B cell (primary cell): ENCODE results near the gene LBH.

Source experiments
- EZH2 ChIP-seq: IDR thresholded peaks from 2 replicates; pipeline ENCODE4 v1.6.1; 2012; ENCODE audit warnings: borderline replicate concordance, low read depth, mild to moderate bottlenecking, moderate library complexity, low read length; ENCODE audit not compliant: insufficient read depth, poor library complexity, severe bottlenecking
- TF ChIP-seq, protein P1 (sequence below): fragments of 200-600 bp; IDR thresholded peaks from one replicate; pipeline ENCODE4 v1.8.0; 2022; ENCODE audit warnings: antibody characterized with exemption, mild to moderate bottlenecking

DNA sequence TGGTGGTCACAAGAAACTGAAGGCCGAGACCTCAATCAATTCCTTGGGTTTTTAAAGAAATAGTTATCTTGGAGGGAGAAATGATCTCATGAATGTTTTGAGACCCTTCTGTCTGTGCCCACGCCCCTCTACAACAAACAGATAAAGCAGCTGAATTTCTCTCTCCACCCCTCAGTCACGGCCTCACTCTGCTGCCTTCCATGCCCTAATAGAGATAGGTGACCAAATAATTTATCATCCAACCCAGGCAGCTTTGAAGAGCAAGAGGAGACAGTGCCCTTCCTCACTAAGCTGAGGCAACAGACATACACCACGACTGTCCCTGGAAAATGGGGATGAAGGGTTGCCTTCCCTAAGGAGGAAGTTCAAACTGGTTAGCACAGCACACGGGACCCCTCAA, 71.2 kb downstream of the LBH start:
- TF ChIP-seq, protein P1, sequence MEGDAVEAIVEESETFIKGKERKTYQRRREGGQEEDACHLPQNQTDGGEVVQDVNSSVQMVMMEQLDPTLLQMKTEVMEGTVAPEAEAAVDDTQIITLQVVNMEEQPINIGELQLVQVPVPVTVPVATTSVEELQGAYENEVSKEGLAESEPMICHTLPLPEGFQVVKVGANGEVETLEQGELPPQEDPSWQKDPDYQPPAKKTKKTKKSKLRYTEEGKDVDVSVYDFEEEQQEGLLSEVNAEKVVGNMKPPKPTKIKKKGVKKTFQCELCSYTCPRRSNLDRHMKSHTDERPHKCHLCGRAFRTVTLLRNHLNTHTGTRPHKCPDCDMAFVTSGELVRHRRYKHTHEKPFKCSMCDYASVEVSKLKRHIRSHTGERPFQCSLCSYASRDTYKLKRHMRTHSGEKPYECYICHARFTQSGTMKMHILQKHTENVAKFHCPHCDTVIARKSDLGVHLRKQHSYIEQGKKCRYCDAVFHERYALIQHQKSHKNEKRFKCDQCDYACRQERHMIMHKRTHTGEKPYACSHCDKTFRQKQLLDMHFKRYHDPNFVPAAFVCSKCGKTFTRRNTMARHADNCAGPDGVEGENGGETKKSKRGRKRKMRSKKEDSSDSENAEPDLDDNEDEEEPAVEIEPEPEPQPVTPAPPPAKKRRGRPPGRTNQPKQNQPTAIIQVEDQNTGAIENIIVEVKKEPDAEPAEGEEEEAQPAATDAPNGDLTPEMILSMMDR, result no peak
- no peak for TF ChIP-seq EZH2
